ENCODE data around the gene KLF7. TPM values are rescaled to one million over a fixed set of nuclear protein-coding genes. Genes with fewer than 3 reads are reported as not detected.

KLF7 gene
- polyA plus RNA-seq, 1 donor from 2014 or later = 31.5 TPM

DNA sequence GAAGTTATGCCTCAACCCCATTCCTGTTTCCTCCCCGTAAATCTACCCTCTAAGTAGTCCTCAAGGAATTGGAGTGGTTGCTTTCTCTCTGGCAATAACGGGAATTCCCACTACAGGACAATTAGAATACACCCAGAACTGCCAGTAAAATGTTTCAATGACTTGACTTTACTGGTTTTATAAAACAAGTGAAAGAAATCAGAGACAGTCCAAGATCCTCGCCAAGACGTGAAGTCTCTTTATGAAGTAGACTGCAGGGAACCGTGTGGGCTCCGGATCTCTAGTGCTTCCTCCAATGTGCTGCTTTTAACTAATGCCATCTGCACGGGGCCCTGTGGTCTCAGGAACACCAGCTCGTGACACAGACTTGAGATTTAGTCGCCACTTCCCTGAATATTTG, 125.1 kb downstream of the KLF7 start:
- Histone ChIP-seq H3K36me3 (ENCODE audit: insufficient read depth, low read length) (no peaks in the 10 kb centered on the region), H3F3A (ENCODE audit: insufficient read depth, low read length, poor library complexity, severe bottlenecking) (no peaks in the 10 kb centered on the region), H3K9me2 (ENCODE audit: insufficient read depth, low read length) (no peaks in the 10 kb centered on the region), H3K9me3 (ENCODE audit: low read length) (no peaks in the 10 kb centered on the region), H4K20me1 (ENCODE audit: insufficient read depth) (no peaks in the 10 kb centered on the region), H3K4me3 (ENCODE audit: low read length) (no peak overlapping the region), H3K27ac (ENCODE audit: low read length) (no peak overlapping the region), H2AFZ (ENCODE audit: low read depth, low read length) (no peak overlapping the region), H3K79me2 (replicated peaks; ENCODE audit: insufficient read depth, low read length) (no peaks in the 10 kb centered on the region), H3K27me3 (ENCODE audit: insufficient read depth, low read depth, low read length) (no peaks in the 10 kb centered on the region), H3K9ac (ENCODE audit: low read length) (no peak overlapping the region), H3K4me2 (ENCODE audit: low read length) (no peak overlapping the region)
- TF ChIP-seq RAD21 (conservative IDR thresholded peaks at IDR 0.05) (no peak), EP300 (conservative IDR thresholded peaks at IDR 0.05; ENCODE audit: poor library complexity, severe bottlenecking) (no peak), POLR2AphosphoS5 (IDR thresholded peaks at IDR 0.05) (no peak), EZH2 (IDR thresholded peaks at IDR 0.05; ENCODE audit: borderline replicate concordance, insufficient read depth, low read length, poor library complexity, severe bottlenecking) (no peak)

DNA sequence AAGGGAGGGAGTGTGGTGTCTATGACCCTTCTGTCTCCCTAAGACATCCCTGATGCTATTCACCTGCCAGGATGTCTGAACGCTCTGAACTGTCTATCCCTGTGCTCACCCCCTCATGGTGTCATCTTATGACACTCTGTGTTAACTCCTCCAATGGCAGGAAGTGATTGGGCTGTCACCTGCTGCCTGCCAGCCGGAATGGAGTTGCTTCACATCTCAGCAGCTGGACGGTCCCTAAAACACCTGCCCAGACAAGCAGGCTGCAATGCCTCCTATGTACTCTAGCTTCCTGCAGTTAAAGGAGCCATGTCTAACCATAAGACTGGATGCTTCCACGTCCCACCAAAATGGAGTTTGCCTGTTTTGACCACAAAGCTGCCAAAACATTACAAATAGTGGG, 126.5 kb downstream of the KLF7 start:
- Histone ChIP-seq H3K9me2 (ENCODE audit: insufficient read depth, low read length) (no peaks in the 10 kb centered on the region), H3K9ac (ENCODE audit: low read length) (no peak overlapping the region), H4K20me1 (ENCODE audit: insufficient read depth) (no peaks in the 10 kb centered on the region), H3K36me3 (ENCODE audit: insufficient read depth, low read length) (no peaks in the 10 kb centered on the region), H3K9me3 (ENCODE audit: low read length) (no peaks in the 10 kb centered on the region), H3K4me2 (ENCODE audit: low read length) (no peak overlapping the region), H3K4me3 (ENCODE audit: low read length) (no peak overlapping the region), H3K79me2 (replicated peaks; ENCODE audit: insufficient read depth, low read length) (no peaks in the 10 kb centered on the region), H3K27ac (ENCODE audit: low read length) (no peak overlapping the region), H3F3A (ENCODE audit: insufficient read depth, low read length, poor library complexity, severe bottlenecking) (no peaks in the 10 kb centered on the region), H3K27me3 (ENCODE audit: insufficient read depth, low read depth, low read length) (no peaks in the 10 kb centered on the region), H2AFZ (ENCODE audit: low read depth, low read length) (no peak overlapping the region)
- TF ChIP-seq POLR2AphosphoS5 (IDR thresholded peaks at IDR 0.05) (no peak), MXI1 (conservative IDR thresholded peaks at IDR 0.05; ENCODE audit: poor library complexity, severe bottlenecking) (no peak), TAF1 (IDR thresholded peaks at IDR 0.05; ENCODE audit: low read depth) (no peak), EZH2 (IDR thresholded peaks at IDR 0.05; ENCODE audit: borderline replicate concordance, insufficient read depth, low read length, poor library complexity, severe bottlenecking) (no peak), SMC3 (conservative IDR thresholded peaks at IDR 0.05; ENCODE audit: poor library complexity) (no peak), RAD21 (conservative IDR thresholded peaks at IDR 0.05) (no peak), EP300 (conservative IDR thresholded peaks at IDR 0.05; ENCODE audit: poor library complexity, severe bottlenecking) (no peak)
- TF ChIP-seq, protein P1, sequence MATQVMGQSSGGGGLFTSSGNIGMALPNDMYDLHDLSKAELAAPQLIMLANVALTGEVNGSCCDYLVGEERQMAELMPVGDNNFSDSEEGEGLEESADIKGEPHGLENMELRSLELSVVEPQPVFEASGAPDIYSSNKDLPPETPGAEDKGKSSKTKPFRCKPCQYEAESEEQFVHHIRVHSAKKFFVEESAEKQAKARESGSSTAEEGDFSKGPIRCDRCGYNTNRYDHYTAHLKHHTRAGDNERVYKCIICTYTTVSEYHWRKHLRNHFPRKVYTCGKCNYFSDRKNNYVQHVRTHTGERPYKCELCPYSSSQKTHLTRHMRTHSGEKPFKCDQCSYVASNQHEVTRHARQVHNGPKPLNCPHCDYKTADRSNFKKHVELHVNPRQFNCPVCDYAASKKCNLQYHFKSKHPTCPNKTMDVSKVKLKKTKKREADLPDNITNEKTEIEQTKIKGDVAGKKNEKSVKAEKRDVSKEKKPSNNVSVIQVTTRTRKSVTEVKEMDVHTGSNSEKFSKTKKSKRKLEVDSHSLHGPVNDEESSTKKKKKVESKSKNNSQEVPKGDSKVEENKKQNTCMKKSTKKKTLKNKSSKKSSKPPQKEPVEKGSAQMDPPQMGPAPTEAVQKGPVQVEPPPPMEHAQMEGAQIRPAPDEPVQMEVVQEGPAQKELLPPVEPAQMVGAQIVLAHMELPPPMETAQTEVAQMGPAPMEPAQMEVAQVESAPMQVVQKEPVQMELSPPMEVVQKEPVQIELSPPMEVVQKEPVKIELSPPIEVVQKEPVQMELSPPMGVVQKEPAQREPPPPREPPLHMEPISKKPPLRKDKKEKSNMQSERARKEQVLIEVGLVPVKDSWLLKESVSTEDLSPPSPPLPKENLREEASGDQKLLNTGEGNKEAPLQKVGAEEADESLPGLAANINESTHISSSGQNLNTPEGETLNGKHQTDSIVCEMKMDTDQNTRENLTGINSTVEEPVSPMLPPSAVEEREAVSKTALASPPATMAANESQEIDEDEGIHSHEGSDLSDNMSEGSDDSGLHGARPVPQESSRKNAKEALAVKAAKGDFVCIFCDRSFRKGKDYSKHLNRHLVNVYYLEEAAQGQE (IDR thresholded peaks at IDR 0.05; ENCODE audit: borderline replicate concordance) = no peak
- TF ChIP-seq, protein P2, sequence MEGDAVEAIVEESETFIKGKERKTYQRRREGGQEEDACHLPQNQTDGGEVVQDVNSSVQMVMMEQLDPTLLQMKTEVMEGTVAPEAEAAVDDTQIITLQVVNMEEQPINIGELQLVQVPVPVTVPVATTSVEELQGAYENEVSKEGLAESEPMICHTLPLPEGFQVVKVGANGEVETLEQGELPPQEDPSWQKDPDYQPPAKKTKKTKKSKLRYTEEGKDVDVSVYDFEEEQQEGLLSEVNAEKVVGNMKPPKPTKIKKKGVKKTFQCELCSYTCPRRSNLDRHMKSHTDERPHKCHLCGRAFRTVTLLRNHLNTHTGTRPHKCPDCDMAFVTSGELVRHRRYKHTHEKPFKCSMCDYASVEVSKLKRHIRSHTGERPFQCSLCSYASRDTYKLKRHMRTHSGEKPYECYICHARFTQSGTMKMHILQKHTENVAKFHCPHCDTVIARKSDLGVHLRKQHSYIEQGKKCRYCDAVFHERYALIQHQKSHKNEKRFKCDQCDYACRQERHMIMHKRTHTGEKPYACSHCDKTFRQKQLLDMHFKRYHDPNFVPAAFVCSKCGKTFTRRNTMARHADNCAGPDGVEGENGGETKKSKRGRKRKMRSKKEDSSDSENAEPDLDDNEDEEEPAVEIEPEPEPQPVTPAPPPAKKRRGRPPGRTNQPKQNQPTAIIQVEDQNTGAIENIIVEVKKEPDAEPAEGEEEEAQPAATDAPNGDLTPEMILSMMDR (IDR thresholded peaks at IDR 0.05; ENCODE audit: poor library complexity, severe bottlenecking) = no peak
